Mucosa of rectum (tissue), 2 donors: ENCODE results near the gene MTFMT.
A peak's percentile ranks its signal among the peaks of the same experiment; 100 is the strongest.

Source experiments
- H3K27ac ChIP-seq, 2 donors: one replicate each; pipeline ENCODE4 v1.7.0; 2013; ENCODE audit warnings: inconsistent platforms in 2 of 2, low read depth in 2 of 2, low read length in 2 of 2
- H3K27me3 ChIP-seq, 2 donors: one replicate each; pipeline ENCODE4 v1.7.0; 2013; ENCODE audit warnings: low read length in 2 of 2; ENCODE audit not compliant: control insufficient read depth in 2 of 2, insufficient read depth in 2 of 2
- H3K36me3 ChIP-seq, 2 donors: one replicate each; pipeline ENCODE4 v1.7.0; 2013; ENCODE audit warnings: low read length in 2 of 2; ENCODE audit not compliant: control insufficient read depth in 2 of 2, insufficient read depth in 2 of 2
- H3K4me1 ChIP-seq, 2 donors: one replicate each; pipeline ENCODE4 v1.7.0; 2013; ENCODE audit warnings: low read length in 2 of 2, mild to moderate bottlenecking in 1 of 2; ENCODE audit not compliant: control insufficient read depth in 2 of 2, insufficient read depth in 2 of 2
- H3K4me3 ChIP-seq, 2 donors: one replicate each; pipeline ENCODE4 v1.7.0; 2013; ENCODE audit warnings: low read length in 2 of 2
- H3K9ac ChIP-seq, 2 donors: one replicate each; pipeline ENCODE4 v1.7.0; 2013; ENCODE audit warnings: low read length in 2 of 2, low read depth in 1 of 2, mild to moderate bottlenecking in 1 of 2
- H3K9me3 ChIP-seq, 2 donors: one replicate each; pipeline ENCODE4 v1.7.0; 2013; ENCODE audit warnings: low read length in 2 of 2; ENCODE audit not compliant: control insufficient read depth in 2 of 2
- donor health status: healthy.
- donor health status: Normal muscosa, but diverticular disease.

The MTFMT gene

DNA sequence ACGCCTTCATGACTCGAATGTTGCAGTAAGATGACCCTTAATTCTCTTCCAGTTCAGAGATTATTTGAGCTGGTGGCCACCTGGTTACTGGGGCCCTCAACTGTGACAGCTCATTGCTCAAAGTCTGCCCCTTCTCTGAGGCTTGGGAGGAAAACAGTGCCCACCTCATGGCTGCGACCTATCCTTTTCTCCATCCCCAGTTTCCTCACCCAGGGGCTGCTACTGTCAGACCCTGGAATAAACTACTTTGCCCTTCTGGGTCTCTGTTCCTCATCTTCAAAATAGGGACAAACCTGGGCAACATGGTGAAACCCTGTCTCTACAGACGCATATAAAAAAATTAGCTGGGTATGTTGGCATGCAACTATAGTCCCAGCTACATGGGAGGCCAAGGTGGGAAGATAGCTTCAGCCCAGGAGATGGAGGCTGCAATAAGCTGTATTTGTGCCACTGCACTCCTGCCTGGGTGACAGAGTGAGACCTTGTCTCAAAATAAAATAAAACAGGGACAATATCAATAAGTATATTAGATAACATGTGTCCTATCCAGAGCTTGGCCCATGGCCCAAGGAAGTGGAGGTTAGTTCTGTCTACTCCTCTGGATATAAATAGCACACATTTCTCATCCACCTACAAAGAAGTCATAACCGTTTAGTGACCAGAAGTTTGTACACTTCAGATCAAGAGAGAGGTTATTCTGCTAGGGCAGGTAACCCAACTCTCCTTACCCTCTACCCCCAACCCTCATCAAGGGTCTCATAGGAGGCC is 40.5 kb upstream of the MTFMT start:
- Histone ChIP-seq H3K9ac (no peak overlapping the region), H3K27me3 (peaks cover 10 to 13% of the 10 kb centered on the region in 2 donors), H3K4me3 (no peak overlapping the region), H3K9me3 (no peaks in the 10 kb centered on the region), H3K4me1 (peaks cover 9 to 10% of the 10 kb centered on the region in 2 donors), H3K36me3 (no peaks in the 10 kb centered on the region), H3K27ac (peak overlapping the region; percentile 40 to 52)

GRCh38 chr15:65069179-65069578 is 39.7 kb upstream of the MTFMT start:
- H3K4me1 ChIP-seq = peaks cover 9 to 10% of the 10 kb centered on the region in 2 donors
- H3K9me3 ChIP-seq = no peaks in the 10 kb centered on the region
- H3K4me3 ChIP-seq = no peak overlapping the region
- peak overlapping the region in 1 of 2 donors; percentile 74 for H3K27ac ChIP-seq
- H3K27me3 ChIP-seq = peaks cover 10 to 13% of the 10 kb centered on the region in 2 donors
- no peaks in the 10 kb centered on the region for H3K36me3 ChIP-seq
- no peak overlapping the region for H3K9ac ChIP-seq

DNA sequence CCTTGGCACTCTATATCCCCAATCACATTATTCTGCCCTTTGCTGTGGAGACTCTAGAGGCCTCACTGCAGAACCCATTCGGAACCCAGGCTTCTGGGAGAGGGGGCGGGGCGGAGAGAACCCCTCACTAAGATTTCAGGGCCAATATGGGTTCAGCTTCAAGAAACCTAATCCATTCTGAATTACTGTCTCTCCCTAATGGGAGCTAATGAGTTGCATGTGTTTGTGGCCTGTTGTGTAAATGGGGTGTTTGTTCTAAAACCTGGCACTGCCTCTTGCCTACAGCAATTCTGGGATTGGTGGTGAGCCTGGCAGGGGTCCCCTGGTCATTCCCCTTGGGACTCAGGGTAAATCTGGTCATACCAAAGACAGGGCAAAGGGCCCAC is 39.0 kb upstream of the MTFMT start:
- H3K9ac ChIP-seq = peak overlapping the region in 1 of 2 donors; percentile 63
- H3K4me1 ChIP-seq = peaks cover 10% of the 10 kb centered on the region in 2 donors
- no peaks in the 10 kb centered on the region for H3K9me3 ChIP-seq
- H3K36me3 ChIP-seq = no peaks in the 10 kb centered on the region
- H3K27ac ChIP-seq = peak overlapping the region; percentile 59 to 74
- H3K27me3 ChIP-seq = peaks cover 10 to 13% of the 10 kb centered on the region in 2 donors
- peak overlapping the region in 1 of 2 donors; percentile 55 for H3K4me3 ChIP-seq

DNA sequence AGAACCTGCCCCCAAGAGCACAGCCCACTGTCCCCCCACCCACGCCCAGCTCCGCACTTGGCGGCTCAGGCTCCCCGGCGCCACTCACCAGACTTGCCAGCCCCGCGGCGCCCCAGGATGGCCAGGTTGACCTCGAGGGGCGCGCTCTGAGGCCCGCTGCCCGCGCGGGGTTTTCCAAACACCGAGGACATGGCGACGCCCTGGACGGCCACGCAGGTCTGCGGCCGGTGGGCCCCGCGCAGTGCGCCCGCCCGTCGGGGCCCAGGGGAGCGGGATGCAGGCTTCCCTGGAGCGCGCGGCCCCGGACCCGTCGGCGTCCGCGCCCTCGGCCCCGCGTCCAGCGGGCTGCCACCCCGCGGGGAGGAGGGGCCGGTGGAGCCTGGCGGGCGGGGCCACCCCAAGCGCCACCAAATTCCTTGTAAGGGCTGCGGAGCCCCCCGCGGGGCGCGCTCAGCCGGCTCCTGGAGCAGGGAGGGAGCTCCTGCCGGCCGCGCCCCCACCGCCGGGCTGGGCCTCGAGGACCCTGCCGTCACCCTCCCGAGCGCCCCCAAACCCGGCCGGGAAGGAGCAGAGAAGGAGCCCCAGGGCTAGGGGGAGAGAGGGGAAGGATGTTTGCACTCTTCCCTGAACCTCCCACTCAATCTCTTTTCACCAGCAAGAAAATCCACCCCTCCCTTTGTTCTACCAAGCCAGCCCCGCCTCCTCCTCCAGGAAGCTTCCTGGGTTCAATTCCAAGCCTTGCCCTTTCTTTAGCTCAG is 38.4 kb upstream of the MTFMT start, which contains the start of gene RASL12:
Gene RASL12 (minus strand): TSS at position 347 of the 758 bp plus-strand sequence. CDS start 156 bp downstream, at position 191.
- H3K9ac ChIP-seq = peak within 1 kb of the TSS in 1 of 2 donors; percentile 63
- no peaks in the 10 kb centered on the region for H3K9me3 ChIP-seq
- H3K4me3 ChIP-seq = peak within 1 kb of the TSS; percentile 55 to 69
- H3K27me3 ChIP-seq = peaks cover 10 to 13% of the 10 kb centered on the region in 2 donors
- H3K36me3 ChIP-seq = no peaks in the 10 kb centered on the region
- peak within 1 kb of the TSS; percentile 62 to 74 for H3K27ac ChIP-seq
- peaks cover 10 to 11% of the 10 kb centered on the region in 2 donors for H3K4me1 ChIP-seq

DNA sequence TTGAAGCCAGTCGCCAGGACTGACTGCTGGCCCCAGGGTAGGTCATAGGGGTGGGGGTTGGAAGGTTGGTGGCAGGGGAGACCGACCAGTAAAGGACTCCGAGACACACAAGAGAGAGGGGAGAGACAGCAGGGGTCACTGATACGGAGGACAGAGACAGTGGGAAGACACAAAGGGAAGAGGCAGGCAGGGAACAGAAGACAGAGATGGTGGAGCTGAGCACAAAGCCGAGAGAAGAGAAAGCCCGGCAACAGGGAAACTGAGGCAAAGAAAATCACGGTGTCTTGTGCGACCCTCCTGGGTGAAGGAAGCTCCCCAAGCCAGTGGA is 37.8 kb upstream of the MTFMT start:
- H3K4me1 ChIP-seq = peaks cover 10 to 11% of the 10 kb centered on the region in 2 donors
- peak overlapping the region; percentile 59 to 74 for H3K27ac ChIP-seq
- no peaks in the 10 kb centered on the region for H3K36me3 ChIP-seq
- H3K27me3 ChIP-seq = peaks cover 10 to 13% of the 10 kb centered on the region in 2 donors
- H3K4me3 ChIP-seq = peak overlapping the region; percentile 55 to 69
- H3K9ac ChIP-seq = peak overlapping the region in 1 of 2 donors; percentile 63
- H3K9me3 ChIP-seq = no peaks in the 10 kb centered on the region

GRCh38 chr15:65066635-65067316 is 37.3 kb upstream of the MTFMT start:
- peaks cover 7 to 10% of the 10 kb centered on the region in 2 donors for H3K4me1 ChIP-seq
- H3K36me3 ChIP-seq = no peaks in the 10 kb centered on the region
- H3K9me3 ChIP-seq = no peaks in the 10 kb centered on the region
- H3K9ac ChIP-seq = peak overlapping the region; percentile 14 to 63
- peaks cover 10 to 13% of the 10 kb centered on the region in 2 donors for H3K27me3 ChIP-seq
- peak overlapping the region; percentile 55 to 69 for H3K4me3 ChIP-seq
- peak overlapping the region; percentile 62 to 74 for H3K27ac ChIP-seq

GRCh38 chr15:65066001-65066634 is 36.7 kb upstream of the MTFMT start:
- peak overlapping the region; percentile 62 to 74 for H3K27ac ChIP-seq
- peak overlapping the region in 1 of 2 donors; percentile 69 for H3K4me3 ChIP-seq
- peaks cover 10 to 13% of the 10 kb centered on the region in 2 donors for H3K27me3 ChIP-seq
- H3K9ac ChIP-seq = no peak overlapping the region
- no peaks in the 10 kb centered on the region for H3K36me3 ChIP-seq
- H3K9me3 ChIP-seq = no peaks in the 10 kb centered on the region
- peaks cover 5 to 12% of the 10 kb centered on the region in 2 donors for H3K4me1 ChIP-seq

- no peak overlapping the region for H3K9ac ChIP-seq
Measured at GRCh38 chr15:65062726-65063125, 33.3 kb upstream of the MTFMT start.

GRCh38 chr15:65062061-65062460 is 32.6 kb upstream of the MTFMT start:
- H3K27ac ChIP-seq = no peak overlapping the region
- no peak overlapping the region for H3K9ac ChIP-seq
- no peak overlapping the region for H3K4me3 ChIP-seq
- peaks cover 5 to 8% of the 10 kb centered on the region in 2 donors for H3K27me3 ChIP-seq
- peaks cover 4 to 7% of the 10 kb centered on the region in 2 donors for H3K4me1 ChIP-seq
- peaks cover 0 to 5% of the 10 kb centered on the region in 2 donors for H3K36me3 ChIP-seq
- H3K9me3 ChIP-seq = no peaks in the 10 kb centered on the region

More at GRCh38 chr15:65062726-65063125, 33.3 kb upstream of the MTFMT start:
- Histone ChIP-seq H3K4me1 (peaks cover 2 to 4% of the 10 kb centered on the region in 2 donors), H3K27me3 (peaks cover 10 to 13% of the 10 kb centered on the region in 2 donors), H3K27ac (no peak overlapping the region), H3K36me3 (peaks cover 0 to 3% of the 10 kb centered on the region in 2 donors), H3K4me3 (no peak overlapping the region), H3K9me3 (no peaks in the 10 kb centered on the region)
